Limb (tissue), 2 donors: Measurements from ENCODE around the gene GJD3.

ENCODE experiments used
- DNase-seq, 2 donors: peaks; one replicate each; pipeline ENCODE4 v3.0.0-alpha.2; 2016; ENCODE audit errors: extremely low spot score in 2 of 2

GJD3 gene

DNA sequence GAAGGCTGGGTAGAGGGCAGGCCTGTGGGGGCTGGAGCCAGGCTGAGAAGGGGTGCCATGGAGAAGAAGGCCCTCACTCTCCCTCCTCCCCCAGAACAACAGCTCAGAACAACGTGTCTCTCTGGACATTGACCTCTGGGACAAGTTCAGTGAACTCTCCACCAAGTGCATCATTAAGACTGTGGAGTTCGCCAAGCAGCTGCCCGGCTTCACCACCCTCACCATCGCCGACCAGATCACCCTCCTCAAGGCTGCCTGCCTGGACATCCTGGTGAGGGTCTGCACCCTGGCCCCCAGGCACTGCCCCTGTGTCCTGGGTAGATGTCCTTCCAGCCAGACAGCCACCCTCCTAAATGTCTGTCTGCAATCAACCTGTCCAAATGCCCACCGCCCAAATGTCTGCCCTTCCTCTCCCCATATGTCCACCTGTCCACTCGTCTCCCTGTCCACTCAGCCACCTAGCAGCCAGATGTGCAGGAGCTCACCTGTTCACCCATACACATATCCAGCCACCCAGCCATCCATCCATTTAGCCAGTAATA lies 12.2 kb downstream of the GJD3 start:
- DNase-seq: no peak

DNA sequence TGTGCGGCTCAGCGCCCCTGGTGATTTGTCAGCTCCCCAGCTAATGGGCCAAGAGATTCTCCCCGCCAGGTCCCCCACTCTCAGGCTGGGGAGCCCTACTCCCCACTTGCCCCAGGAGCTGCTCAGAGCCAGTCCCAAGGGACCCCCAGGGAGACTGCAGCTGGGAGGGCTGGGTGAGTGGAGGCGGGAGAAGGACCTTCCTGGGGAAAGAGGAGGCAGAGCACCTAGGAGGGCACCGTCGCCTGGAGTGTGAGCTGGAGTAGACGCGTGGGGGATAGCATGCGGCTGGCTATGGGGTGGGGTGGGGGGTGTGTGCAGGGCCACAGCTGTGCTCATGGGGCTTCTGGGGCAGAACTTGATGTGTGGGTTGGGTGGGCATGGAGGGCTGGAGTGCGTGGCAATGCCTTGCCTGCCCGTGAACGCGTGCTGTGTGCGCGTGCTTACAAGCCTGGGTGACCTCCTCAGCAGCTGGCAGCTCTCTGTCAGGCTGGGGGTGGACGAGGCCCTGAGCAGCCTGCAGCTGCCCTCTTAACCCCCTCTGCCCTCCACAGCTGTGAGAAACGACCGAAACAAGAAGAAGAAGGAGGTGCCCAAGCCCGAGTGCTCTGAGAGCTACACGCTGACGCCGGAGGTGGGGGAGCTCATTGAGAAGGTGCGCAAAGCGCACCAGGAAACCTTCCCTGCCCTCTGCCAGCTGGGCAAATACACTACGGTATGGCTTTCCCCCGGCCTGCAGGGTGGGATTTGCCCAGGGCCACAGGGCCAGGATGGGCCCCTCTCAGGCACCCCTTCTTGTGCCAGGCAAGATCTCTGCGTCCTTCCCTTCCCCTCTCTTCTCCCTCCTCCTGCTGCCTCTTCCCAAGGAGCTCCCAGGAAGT lies 12.9 kb downstream of the GJD3 start:
- DNase-seq: no peak

DNA sequence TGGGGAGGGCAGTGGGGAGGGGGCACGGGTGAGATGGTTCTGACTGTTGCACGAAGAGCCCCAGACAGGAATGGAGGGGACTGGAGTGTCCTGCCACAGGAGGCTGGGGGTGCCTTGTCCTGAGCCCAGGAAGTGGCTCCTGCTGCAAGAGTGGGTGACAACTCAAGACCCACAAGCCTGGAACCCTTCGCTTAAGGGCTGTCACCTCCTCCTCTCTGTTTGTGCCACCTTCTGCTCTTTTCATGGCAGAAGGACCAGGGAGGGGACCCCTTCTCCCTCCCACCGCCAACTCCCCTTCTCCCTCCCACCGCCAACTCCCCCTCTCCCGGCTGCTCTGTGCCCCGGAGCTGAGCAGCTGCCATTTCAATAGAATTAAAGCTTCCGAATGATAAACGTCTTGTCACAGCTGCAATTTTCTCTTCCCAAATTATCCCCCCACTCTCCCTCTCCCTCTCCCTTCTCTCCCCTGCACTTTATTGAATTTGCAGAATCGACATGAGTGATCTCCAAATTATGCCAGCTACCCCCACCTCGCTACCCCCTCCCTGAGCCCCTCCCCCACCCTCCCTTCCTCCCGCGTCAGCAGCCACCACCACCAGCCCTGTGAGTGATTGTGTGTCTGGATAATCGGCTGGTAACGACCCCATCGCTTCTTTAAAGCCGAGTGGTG lies 13.7 kb downstream of the GJD3 start:
- peak; percentile 72 to 78 for DNase-seq

DNA sequence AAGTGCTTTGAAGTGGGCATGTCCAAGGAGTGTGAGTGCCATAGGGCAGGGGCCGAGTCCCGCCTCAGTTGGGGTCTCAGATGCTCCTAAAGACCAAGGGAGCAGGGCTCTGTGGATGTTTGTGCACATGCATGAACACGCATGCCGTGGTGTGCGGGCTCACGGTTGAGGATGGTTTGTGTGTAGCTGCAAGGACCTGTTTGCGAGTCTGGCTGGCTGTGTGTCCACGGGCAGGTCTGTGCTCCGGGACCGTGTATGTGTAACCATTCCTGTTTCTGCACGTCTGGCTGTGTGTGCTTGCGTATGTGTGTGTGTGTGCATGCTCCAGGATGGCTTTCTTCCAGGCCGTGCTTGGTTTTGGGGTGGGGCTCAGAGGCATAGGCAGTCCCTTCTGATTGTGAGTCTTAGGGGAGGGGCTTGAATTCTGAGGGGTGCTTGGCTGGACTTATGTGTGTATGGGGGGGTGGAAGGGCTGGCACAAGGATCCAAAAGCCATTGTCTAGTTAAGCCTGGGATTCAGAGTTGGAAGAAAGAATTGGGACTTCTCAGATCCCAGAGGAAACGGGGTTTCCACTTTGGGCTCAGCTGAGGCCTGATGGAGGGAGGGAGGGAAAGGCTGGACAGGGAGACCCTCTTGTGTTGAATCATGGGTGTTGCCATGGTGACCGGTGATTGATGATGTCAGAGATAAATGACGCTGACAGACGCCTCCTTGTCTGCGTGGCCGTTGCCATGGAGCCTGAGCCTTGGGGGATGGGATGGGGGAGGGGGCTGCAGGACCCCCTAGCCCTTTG lies 14.4 kb downstream of the GJD3 start:
- DNase-seq: peak; percentile 77 to 90

DNA sequence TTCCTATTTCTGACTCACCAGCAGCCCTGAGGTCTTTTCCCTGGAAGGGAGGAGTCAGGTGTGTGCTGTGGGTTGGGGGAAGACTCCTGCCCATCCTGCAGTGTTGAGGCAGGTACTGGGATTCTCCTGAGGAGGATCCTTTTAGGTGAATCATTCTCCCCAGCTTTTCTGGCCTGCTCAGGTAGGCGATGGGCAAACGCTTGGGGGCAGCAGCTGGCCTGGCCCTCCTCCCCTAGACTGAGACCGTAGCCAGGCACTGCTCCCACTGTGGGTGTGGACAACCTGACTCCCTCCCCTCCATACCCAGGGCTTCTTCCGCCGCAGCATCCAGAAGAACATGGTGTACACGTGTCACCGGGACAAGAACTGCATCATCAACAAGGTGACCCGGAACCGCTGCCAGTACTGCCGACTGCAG lies 15.1 kb downstream of the GJD3 start:
- DNase-seq: no peak

DNA sequence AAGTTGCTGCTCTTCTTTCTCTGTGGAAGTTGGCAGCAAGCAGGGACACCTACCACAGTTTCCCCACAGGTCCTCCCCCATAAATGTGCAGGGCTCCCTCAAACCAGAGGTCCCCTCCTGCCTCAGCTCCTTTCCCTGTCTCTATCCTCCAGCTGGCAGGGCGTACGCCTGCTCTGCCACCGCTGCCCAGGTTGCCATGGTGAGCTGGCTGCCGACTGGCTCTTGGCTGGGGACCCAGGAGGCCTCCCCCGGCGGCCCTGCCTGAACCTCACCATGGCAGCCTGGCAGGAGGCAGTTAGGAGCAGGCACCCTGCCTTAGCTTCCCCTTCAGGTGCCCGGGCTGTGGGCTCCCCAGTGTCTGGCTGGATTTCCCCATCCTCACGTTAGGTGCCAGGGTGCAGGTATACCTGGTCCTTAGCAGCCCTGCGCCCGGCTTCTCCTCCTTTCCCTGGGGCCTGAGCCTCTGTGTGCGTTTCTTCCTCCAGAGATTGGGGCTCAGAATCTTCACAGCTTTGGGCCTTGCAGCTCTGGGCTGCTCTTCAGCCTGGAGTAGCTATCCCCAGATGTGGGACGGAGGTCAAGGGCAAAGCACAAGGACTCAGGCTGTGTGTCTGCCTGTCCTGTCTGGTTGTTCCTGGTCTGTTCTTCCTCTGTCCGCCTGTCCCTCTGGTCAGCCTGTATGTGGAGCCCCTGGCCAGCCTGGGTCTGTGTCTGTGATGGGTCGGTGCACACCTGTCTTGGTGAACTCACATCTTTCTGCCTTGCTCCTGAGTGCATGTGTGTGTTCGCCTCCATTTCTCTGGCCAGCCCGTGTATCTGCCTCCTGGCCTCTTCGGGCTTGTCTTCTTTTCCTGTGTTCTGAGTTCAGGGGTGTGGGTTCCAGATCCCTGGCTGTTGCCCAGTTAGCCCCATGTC lies 15.7 kb downstream of the GJD3 start:
- peak in 1 of 2 donors; percentile 72 for DNase-seq

DNA sequence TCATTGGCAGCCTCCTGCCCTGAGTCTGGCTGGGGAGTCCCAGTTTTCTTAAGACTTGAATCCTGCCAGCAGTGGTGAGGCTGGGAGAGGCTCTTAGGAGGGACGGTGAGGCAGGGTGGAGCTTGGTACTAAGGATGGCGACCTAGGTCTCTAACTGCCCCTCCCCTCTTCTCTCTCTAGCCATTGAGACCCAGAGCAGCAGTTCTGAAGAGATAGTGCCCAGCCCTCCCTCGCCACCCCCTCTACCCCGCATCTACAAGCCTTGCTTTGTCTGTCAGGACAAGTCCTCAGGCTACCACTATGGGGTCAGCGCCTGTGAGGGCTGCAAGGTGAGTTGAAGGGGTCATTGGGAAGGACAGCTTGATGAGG lies 16.4 kb downstream of the GJD3 start:
- DNase-seq: no peak

DNA sequence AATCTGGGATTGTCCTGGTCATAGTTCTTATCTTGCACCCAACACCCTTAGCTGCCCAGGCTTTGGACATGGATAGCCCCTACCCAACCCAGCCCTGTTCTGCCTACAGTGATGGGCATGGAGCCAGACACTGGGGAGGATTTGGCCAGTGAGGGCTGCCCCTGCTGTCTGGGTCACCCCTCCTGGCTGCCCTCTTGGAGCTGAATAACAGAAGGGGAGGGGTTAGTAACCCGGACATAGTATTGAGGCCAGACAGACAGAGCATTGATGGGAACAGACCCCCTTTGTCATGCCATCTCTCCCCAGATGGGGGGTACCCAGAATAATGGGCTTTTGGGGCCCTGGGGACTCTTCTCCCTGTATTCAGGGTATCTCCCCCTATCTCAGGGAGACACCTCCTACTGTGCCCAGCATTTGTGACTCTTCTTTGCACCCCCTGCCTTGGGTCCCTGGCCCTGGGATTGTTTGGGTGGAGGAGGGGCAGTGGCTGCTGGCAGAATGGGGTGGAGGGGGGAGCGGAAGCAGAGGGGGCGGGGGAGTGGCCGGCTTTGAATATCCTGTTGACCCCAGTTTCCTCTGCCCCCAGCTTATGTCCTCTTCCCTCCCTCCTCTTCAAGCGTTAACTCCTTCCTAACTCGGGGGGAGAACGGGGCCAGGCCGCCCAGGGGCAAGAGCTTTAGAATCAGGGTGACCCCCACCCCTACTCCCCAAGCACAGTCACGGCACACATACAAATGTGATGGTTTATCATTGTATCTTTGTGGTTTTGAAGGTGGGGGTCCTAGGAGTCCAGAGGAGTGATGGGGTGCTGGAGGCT lies 17.0 kb downstream of the GJD3 start:
- peak in 1 of 2 donors; percentile 64 for DNase-seq

DNA sequence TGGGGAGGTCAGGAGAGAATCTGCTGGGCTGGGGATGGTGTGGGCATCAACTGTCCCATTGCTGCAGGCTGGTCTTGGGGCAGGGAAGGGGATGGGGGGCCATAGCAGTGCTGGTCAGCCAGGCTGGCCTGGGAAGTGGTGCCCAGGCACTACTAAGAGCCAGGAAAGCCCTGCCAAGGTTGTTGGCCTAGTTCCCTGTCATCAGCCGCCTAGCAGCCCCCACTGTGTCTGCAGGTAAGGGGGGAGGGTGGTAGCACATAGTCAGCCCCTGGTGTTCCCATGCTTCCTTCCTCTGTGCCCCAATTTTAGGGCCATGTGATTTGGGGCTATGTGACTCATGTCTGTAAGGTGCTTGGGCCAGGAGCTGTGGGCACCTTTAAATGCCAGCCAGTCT lies 17.8 kb downstream of the GJD3 start:
- no peak for DNase-seq

DNA sequence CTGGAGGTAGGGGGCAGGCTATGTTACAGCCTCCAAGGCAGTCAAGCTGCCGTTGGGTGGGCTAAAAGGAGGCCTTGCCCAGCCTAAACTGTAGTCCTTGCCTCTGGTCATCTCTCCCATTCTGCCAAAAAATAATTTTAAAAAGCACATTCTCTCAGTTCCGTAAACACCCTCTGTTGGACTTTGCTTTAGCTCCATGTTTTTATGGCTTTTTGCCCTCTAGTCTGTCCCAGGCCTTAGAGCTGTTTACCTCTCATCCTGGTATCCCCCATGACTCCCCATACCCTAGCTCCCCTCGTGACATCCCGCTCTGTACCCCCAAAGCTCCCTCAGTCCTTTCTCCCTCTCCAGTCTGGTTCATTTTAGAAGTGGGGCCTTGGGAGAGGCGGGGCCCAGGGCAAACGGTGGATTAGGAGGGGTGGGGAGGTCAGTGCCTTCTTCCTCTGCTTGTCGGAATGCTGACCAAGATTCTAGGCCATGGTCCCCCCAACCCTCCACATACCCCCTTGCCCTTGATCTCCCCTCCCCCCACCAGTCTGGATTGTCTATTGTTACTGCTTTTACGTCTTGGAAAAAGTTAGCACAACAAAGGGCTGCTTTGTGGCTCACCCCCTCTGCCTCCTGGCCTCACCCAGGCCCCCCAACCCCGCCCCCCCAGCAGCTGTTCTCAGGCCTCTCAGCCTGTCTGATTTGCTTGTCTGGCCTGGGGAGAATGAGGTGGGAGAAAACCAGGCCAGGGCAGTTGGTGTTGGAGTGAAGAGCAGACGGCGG lies 18.4 kb downstream of the GJD3 start:
- DNase-seq: peak in 1 of 2 donors; percentile 81

DNA sequence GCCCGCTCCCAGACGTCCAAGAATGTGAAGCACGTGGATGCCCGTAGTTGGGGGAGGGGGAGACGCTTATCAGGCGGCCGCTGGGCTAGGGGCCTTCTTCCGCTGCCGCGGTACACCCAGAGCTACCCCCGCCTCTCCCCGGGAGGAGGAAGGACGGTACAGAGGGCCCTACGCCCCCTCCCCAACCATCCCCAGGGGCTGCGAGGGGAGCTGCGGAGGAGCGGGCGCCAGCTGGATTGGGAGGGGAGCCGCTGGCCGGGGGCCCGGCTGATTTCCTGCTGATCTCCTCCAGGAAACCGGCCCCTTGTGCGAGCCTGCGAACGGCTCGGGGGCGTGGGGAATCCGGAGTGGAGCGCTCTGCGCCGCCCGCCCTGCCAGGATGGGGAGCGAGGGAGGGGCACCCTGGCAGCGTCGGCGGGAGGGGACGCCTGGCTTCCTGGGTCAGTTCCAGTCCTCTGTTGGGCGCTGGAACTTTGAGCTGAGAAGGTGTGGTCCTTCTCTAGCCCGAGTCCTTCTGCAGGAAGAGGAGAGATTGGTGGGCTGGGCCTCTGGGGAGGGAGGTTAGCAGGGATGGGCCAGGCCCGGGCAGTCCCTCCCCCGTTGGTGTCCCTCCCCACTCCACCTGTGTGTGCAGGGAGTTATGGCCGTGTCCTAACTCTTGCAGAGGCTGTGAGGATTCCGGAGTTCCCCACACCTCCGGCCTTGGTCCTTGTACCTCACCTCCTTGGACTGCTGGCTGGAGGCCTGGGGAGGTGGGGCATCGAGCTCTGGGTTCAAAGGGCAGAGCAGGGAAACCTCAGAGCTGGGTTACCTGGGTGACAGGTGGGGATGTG lies 19.2 kb downstream of the GJD3 start:
- peak; percentile 82 to 87 for DNase-seq

DNA sequence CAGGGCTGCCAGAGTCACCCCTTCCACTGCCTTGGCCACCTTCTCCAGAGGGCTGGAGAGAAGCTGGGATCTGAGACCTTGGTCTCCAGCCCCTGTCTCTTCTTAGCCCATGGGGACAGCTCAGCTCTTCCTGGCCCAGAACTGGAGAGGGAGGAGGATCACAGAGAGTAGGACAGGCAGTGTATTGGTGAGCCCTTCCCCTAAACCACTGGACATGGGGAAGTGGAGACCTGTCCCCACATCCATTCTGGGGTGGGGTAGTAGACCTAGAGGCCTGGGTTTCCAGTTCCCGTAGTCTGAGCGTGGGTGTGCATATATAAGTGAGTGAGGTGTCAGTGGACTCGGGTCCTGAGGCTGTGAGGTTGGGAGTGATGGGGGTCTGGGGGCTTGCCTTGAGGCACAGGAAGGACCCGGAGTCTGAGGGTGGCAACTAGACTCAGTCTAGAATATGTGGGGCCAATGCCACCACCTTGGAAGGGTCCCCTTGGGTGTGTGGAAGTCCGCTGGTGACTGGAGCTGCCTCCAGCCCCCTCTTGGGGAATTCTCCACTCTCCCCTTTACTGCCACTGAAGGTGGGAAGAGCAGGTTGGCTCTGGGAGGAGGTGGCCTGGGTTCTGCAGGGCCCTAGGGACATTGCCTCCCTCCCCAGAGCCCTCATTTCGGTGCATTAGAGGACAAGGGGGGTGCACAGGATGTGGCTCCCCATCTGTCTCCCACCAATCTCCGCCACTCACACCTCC lies 19.9 kb downstream of the GJD3 start:
- peak in 1 of 2 donors; percentile 54 for DNase-seq

DNA sequence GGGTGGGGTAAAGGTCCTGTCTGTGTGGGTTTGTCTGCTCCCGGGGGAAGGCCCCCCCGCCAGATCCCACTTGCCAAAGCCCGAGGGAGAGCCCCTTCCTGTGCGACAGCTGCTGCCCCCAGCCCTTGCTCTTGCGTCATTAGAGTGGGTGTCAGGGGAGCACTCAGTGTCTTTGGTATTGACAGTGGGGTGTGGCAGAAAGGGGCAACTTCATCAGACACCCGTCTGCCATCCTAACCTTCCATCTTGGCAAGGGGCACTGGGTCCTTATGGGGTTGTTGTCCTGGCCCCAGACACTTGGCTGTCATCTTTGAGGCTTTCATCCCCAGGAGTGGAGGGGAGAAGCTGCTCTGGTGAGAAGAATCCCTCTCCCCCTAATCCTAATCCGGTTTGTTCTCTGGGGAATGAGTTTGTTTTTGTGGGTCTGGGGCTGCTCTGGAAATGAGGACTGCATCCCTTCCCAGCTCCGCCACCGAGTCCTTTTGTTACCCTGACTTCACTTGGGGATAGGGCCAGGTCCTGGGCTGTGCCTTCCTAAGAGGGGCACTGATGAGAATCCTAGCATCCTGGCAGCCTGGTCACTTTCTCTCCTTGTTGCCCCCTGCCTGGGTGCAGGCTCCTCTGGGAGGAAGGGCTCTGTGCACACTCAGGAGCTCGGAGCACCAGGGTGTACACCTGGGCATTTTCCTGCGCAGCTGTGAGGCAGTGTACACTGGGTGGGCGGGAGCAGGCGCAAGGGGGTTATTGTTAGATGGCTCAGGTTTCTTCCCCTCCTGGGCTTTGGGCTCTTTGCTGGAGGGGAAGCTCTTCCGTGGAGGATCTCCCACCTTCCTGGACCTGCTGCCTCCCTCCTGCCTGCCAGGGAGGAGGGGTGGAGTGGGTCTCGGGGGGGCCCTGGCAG lies 21.1 kb downstream of the GJD3 start:
- peak in 1 of 2 donors; percentile 75 for DNase-seq

DNA sequence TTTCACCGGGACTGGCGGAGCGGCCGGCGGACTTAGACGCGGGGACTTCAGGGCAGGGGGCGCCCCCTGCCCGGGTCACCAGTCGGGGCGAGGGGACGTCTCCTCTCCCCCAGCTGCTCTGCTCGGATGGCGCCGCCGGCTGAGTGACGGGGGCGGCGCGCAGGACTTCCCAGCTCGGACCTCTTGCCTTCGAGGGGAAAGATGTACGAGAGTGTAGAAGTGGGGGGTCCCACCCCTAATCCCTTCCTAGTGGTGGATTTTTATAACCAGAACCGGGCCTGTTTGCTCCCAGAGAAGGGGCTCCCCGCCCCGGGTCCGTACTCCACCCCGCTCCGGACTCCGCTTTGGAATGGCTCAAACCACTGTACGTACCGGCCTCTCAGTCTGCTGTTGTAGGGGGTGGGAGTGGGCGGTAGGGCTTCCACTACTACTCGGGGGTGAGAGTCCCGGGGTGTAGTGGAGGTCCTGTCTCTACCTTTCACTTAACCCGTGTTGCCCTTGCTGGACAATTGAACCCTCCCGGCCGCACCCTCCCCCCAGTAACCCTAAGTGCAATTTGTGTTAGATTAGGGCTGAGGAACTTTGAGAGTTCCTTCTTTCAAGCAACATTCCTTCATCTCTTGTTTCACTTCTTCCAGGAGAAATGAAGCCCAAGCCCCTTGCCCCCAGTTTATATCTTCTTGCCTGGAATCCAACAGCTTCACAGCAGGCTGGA lies 21.9 kb downstream of the GJD3 start:
- DNase-seq: peak in 1 of 2 donors; percentile 65

DNA sequence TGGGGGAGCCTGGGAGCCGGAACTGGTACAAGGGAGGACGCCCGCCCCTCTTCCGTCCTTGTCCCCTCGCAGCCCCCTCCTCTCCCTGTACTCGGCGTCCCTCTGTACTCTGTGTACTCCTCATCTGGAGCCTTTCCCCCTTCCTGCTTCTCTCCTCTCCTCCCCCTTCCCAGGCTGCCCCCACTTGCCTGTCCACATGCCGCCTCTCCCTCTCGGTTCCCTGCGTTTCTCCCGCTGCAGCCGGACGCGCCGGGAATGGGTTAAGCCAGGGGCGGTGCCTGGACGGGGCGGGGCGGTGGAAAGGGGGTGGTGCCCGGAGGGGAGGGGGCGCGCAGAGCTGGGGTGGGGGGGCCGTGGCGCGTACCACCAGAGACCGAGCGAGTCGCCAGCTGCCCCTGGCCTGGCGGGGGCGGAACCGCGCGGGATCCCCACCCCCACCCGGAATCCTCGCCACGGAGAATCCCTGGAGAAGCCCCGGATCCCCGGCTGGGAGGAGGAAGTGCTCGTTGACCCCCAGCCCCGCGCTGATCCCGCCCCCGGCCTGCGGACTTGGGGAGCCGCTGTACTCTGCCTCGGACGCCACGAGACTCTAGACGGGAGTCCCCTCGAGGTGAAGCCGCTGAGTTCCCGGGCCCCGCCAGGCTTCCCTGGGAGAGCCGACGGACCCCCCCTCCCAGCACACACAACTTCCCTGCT lies 22.6 kb downstream of the GJD3 start:
- peak; percentile 78 to 94 for DNase-seq
